ENCODE measurements around the gene C10orf71.

The C10orf71 gene

GRCh38 chr10:49357910-49358309 is 58.9 kb downstream of the C10orf71 start:
- Mint-ChIP-seq H3K4me3 (no peak overlapping the region), H3K9me3 (no peaks in the 10 kb centered on the region), H3K4me1 (ENCODE audit: low read depth) (peaks cover 7% of the 10 kb centered on the region), H3K36me3 (ENCODE audit: low read depth) (no peaks in the 10 kb centered on the region), H3K27ac (no peak overlapping the region), H3K27me3 (ENCODE audit: low read depth) (peaks cover 7% of the 10 kb centered on the region)

DNA sequence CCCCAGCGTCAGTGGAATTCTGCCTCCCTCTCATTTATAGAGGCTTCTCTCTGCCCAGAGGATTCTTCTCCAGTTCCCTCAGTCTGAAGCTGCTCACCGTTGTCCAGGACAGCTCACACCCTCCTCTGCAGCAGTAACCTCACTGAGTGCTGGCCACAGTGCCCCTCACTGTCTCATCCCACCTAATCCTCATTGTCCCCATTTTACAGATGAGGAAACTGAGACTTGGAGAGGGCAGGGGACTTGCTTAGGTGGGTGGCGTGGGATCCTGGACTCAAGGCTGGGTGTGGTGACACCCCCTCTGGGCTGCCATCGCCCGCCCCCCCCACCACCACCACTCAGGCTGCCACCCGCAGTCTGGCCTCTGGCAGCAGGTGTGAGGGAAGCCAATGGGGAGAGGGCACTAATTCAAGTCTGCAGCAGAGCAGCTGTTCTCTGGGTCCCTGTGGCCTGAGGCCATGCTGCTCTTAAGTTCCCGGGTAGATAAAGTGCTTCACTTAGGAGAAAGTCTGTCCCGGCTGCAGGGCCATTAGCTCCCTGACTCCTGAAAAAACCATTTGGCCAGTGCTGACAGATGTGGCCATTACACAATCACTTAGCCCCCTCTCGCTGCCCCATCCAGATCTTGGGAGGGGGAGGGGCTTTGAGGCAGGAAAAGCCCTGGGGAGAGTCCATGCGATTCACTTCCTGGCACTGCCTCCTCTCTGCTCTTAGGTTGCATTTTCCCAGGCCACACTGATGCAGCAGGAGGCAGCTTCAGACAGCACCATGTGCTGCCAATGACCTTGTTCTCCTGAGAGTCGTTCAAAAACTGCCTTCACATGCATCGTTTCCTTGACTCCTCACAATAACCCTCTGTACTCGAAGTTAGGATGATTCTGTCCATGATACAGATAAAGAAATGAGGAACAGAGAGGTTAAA is 60.6 kb downstream of the C10orf71 start:
- Mint-ChIP-seq H3K9me3 (no peaks in the 10 kb centered on the region), H3K27me3 (ENCODE audit: low read depth) (peaks cover 7% of the 10 kb centered on the region), H3K4me1 (ENCODE audit: low read depth) (peaks cover 7% of the 10 kb centered on the region), H3K36me3 (ENCODE audit: low read depth) (no peaks in the 10 kb centered on the region), H3K27ac (no peak overlapping the region), H3K4me3 (no peak overlapping the region)

- H3K4me1 Mint-ChIP-seq (ENCODE audit: low read depth), result peaks cover 7% of the 10 kb centered on the region
- H3K27ac Mint-ChIP-seq, result no peak overlapping the region
- H3K36me3 Mint-ChIP-seq (ENCODE audit: low read depth), result no peaks in the 10 kb centered on the region
- H3K9me3 Mint-ChIP-seq, result no peaks in the 10 kb centered on the region
- peaks cover 6% of the 10 kb centered on the region for H3K27me3 Mint-ChIP-seq (ENCODE audit: low read depth)
- H3K4me3 Mint-ChIP-seq, result no peak overlapping the region
Observed at GRCh38 chr10:49360271-49361177, 61.6 kb downstream of the C10orf71 start.

DNA sequence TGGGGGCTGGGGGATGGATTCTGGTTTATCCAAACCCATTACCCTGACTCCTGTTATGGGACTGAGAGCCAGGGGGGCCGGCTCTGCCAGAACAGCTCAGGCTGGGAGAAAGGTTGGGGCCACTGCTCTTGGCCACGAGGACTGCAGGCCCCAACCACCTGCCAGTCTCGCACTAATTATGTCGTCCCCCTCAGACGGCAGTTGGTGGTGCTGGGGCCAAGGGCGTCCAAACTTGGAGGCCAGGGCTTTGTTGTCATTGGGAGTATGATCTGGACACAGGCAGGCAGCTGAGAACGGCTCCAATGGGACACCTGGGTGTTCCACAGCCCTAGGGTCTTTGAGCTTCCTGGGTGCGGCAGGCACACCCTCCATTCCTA is 62.2 kb downstream of the C10orf71 start:
- no peaks in the 10 kb centered on the region for H3K36me3 Mint-ChIP-seq (ENCODE audit: low read depth)
- peaks cover 5% of the 10 kb centered on the region for H3K4me1 Mint-ChIP-seq (ENCODE audit: low read depth)
- H3K4me3 Mint-ChIP-seq, result no peak overlapping the region
- H3K9me3 Mint-ChIP-seq, result no peaks in the 10 kb centered on the region
- H3K27me3 Mint-ChIP-seq (ENCODE audit: low read depth), result no peaks in the 10 kb centered on the region
- H3K27ac Mint-ChIP-seq, result no peak overlapping the region

- Mint-ChIP-seq H3K9me3 (no peaks in the 10 kb centered on the region), H3K27ac (no peak overlapping the region), H3K4me1 (ENCODE audit: low read depth) (peaks cover 1% of the 10 kb centered on the region), H3K27me3 (ENCODE audit: low read depth) (no peaks in the 10 kb centered on the region), H3K36me3 (ENCODE audit: low read depth) (no peaks in the 10 kb centered on the region), H3K4me3 (no peak overlapping the region)
Observed at GRCh38 chr10:49361735-49362568, 63.0 kb downstream of the C10orf71 start.

- Mint-ChIP-seq H3K4me3 (no peak overlapping the region), H3K27me3 (ENCODE audit: low read depth) (no peaks in the 10 kb centered on the region), H3K36me3 (ENCODE audit: low read depth) (no peaks in the 10 kb centered on the region), H3K9me3 (no peaks in the 10 kb centered on the region), H3K27ac (no peak overlapping the region), H3K4me1 (ENCODE audit: low read depth) (no peaks in the 10 kb centered on the region)
Observed at GRCh38 chr10:49362596-49363260, 63.8 kb downstream of the C10orf71 start.

DNA sequence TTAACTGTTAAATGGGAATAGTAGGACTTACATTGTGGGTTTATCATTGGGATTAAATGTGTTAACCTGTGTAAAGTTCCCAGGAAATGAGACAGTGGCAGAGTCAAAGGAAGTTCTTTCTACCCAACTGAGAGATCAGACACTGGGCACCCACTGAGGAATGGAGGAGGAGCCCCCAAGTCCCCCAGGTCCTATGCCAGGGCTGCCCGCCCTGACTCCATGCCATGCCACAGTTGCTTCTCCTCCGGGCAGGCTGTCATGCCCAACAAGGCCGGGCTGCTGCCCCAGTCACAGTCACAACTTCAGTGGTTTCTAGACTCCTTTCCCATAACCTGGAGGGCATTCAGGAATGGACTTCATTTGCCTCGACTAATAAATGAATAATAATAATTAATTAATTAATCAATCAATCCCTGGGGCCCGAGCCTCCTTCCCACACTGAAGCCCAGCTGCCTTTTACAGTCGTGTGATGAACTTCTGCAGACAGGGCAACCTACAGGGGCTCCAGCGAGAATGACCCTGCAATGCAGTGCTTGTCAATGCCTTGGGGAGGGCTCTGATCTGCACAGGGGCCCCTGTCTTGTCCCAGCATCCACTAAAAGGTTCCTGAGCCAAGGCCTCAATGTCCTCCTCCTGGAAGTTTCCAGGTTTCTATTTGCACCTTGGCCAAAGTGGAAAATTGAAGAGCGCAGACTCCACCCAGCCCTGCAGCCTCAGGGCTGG is 64.5 kb downstream of the C10orf71 start:
- Mint-ChIP-seq H3K27me3 (ENCODE audit: low read depth) (no peaks in the 10 kb centered on the region), H3K4me3 (no peak overlapping the region)

GRCh38 chr10:49364051-49364450 is 65.1 kb downstream of the C10orf71 start:
- Mint-ChIP-seq H3K9me3 (no peaks in the 10 kb centered on the region), H3K4me1 (ENCODE audit: low read depth) (no peaks in the 10 kb centered on the region), H3K27me3 (ENCODE audit: low read depth) (no peaks in the 10 kb centered on the region), H3K4me3 (no peak overlapping the region), H3K36me3 (ENCODE audit: low read depth) (no peaks in the 10 kb centered on the region), H3K27ac (no peak overlapping the region)

More for the DNA sequence above, 64.5 kb downstream of the C10orf71 start:
- H3K36me3 Mint-ChIP-seq (ENCODE audit: low read depth), result no peaks in the 10 kb centered on the region
- no peaks in the 10 kb centered on the region for H3K4me1 Mint-ChIP-seq (ENCODE audit: low read depth)
- H3K27ac Mint-ChIP-seq, result no peak overlapping the region
- no peaks in the 10 kb centered on the region for H3K9me3 Mint-ChIP-seq

DNA sequence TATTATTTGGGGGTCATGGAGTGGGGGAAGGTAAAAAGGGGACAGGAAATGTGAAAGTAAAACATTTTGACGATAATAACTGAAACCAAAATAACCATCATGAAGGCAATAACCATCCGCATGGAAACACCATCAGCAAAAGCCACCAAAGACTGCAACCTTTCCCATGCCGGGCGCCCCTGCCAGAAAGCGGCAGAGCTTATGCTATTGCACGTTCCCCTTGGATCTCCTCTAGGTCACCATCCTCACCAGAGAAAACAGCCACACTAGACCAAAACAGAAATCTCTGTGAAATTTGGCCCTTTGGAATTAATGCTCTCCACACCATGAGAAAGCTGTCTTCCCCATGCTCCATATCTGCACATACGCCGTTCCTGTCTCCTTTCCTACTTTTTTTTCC is 65.8 kb downstream of the C10orf71 start:
- Mint-ChIP-seq H3K27me3 (ENCODE audit: low read depth) (no peaks in the 10 kb centered on the region), H3K9me3 (no peaks in the 10 kb centered on the region), H3K27ac (no peak overlapping the region), H3K36me3 (ENCODE audit: low read depth) (no peaks in the 10 kb centered on the region), H3K4me3 (no peak overlapping the region), H3K4me1 (ENCODE audit: low read depth) (no peaks in the 10 kb centered on the region)

DNA sequence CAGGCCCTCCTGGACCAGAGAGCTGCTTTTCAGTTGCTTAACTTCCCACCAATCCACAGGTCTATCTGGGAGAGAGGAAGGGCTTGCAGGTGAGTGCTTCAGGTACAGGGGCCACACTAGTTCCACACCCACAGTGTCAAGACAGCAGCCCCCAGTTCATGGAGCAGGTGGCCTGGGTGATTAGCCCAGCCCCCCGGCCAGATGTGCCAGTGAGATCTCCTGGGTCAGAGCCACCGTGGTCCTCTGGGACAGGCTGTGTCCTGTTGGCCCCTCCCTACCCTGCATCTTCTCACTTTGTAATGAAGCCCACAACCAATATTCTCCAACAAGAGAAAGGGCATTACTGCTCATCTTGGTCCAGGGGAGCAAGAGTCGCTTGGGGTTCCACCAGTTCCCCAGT is 66.3 kb downstream of the C10orf71 start:
- no peaks in the 10 kb centered on the region for H3K27me3 Mint-ChIP-seq (ENCODE audit: low read depth)
- H3K36me3 Mint-ChIP-seq (ENCODE audit: low read depth), result no peaks in the 10 kb centered on the region
- H3K27ac Mint-ChIP-seq, result no peak overlapping the region
- H3K9me3 Mint-ChIP-seq, result no peaks in the 10 kb centered on the region
- no peaks in the 10 kb centered on the region for H3K4me1 Mint-ChIP-seq (ENCODE audit: low read depth)
- H3K4me3 Mint-ChIP-seq, result no peak overlapping the region

DNA sequence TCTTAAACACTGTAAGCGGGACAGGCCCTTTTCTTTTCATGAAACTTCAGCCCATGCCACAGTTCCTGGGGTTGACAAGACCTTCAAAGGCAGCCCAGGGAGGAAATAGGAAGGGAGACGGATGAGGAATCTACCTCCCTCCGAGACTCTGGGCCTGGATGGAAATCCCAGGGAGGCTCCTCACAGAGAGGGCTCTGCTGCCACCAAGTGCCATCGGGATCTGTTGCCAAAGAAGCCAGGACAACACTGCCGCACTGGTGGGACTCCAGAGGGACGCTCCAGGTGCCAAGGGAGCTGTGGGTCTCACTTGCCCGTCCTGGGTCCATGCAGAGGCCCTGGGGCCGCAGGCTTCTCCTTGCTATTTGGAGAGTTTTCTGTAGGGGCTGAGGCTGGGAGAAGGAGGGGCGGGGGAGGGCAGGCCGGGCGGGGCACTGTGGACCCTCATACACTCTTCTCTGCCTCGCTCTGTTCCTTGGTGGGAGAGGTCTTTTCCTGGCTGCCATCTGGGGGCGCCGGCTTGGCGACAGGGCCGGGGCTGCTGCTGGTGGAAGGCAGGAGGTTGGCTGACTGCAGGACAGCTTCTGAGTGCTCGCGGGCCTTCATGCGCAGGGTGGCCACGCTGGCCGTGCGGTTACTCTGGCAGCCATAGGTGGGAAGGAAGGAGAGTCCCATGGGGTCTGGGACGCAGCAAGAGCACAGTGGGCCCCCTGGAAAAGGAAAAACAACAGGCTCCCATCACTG is 66.9 kb downstream of the C10orf71 start:
- Mint-ChIP-seq H3K9me3 (no peaks in the 10 kb centered on the region), H3K36me3 (ENCODE audit: low read depth) (no peaks in the 10 kb centered on the region), H3K27ac (no peak overlapping the region), H3K27me3 (ENCODE audit: low read depth) (no peaks in the 10 kb centered on the region), H3K4me1 (ENCODE audit: low read depth) (no peaks in the 10 kb centered on the region), H3K4me3 (no peak overlapping the region)

DNA sequence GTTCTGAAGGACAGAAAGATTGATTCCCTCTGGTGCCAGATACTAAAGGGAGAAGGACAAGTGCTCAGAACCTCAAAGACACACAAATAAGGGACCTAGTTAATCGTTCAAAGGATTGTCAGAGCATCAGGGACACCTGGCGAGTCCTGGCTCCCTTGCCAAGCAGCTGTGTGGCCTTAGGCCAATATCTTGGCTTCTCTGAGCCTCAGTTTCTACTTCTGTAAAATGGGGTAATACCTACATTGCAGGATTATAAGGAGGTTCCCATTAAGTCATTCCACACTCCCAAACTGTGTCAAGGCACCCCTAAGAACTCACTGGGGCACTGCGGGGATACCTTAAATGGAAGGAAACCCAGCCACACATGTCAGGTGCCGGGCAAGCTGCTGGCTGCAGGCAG is 67.5 kb downstream of the C10orf71 start:
- H3K27me3 Mint-ChIP-seq (ENCODE audit: low read depth), result no peaks in the 10 kb centered on the region
- H3K4me1 Mint-ChIP-seq (ENCODE audit: low read depth), result no peaks in the 10 kb centered on the region
- H3K4me3 Mint-ChIP-seq, result no peak overlapping the region
- no peaks in the 10 kb centered on the region for H3K36me3 Mint-ChIP-seq (ENCODE audit: low read depth)
- no peaks in the 10 kb centered on the region for H3K9me3 Mint-ChIP-seq
- H3K27ac Mint-ChIP-seq, result no peak overlapping the region

DNA sequence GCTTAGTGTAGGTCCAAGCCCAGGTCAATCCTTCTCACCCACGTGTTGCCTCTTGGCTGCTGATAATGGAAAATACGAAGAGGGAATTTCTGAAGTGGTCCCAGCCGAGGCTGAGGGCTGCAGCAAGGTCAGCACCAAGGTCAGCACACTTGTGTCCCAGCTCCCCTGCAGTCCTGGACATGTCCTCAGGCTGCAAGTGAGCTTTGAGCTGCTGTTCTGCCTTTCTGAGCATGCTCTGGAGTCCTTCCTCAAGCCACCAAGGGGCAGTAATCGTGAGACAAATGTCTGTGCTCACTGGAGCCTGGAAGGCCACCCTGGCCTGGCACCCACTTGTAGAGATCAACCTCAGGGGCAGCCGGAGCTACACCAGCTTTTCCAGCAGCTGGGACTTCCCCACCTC is 68.6 kb downstream of the C10orf71 start:
- Mint-ChIP-seq H3K4me3 (no peak overlapping the region), H3K4me1 (ENCODE audit: low read depth) (no peaks in the 10 kb centered on the region), H3K27me3 (ENCODE audit: low read depth) (no peaks in the 10 kb centered on the region), H3K27ac (no peak overlapping the region), H3K9me3 (no peaks in the 10 kb centered on the region), H3K36me3 (ENCODE audit: low read depth) (no peaks in the 10 kb centered on the region)

Data from T-helper 1 cell treated with Interleukin-12 subunit alpha and Interleukin-12 subunit beta and Interleukin-4 antibody, amounts not matched to agents 30 μg/mL and 1 μg/mL, for 36 hours (primary cell).